Adrenal gland (tissue), 12 donors: Measurements from ENCODE around the gene RSPO4. TPM values are rescaled to one million over a fixed set of nuclear protein-coding genes. Genes with fewer than 3 reads are reported as not detected.

Experiments used
- DNase-seq, 7 donors: peaks; one replicate each; pipeline ENCODE4 v3.0.0-alpha.2; 2019 to 2020
- H3K27ac ChIP-seq, 5 donors: fragments of 200-600 bp; sonication (generic) in 4 of 5; 1 replicate in 3 of 5; 2 replicates in 2 of 5; pipeline versions ENCODE4 v1.5.1 to v1.8.0; 2016 to 2020; ENCODE audit warnings: mild to moderate bottlenecking in 1 of 5
- H3K27me3 ChIP-seq: fragments of 200-600 bp; 2 replicates; pipeline ENCODE4 v1.8.0; 2021
- H3K36me3 ChIP-seq, 2 donors: fragments of 200-600 bp; replicated peaks in 1 of 2; 1 replicate in 1 of 2; 2 replicates in 1 of 2; pipeline versions ENCODE4 v1.5.1 to v1.8.0; 2018 to 2022
- H3K4me1 ChIP-seq, 2 donors: fragments of 200-600 bp; replicated peaks in 1 of 2; 1 replicate in 1 of 2; 2 replicates in 1 of 2; pipeline versions ENCODE4 v1.5.1 to v1.8.0; 2018 to 2021
- H3K4me3 ChIP-seq, 4 donors: fragments of 200-600 bp; sonication (generic) in 3 of 4; one replicate each; pipeline ENCODE4 v1.5.1; 2016 to 2018
- H3K9me3 ChIP-seq, 3 donors: fragments of 200-600 bp; sonication (generic) in 1 of 3; replicated peaks in 1 of 3; 1 replicate in 2 of 3; 2 replicates in 1 of 3; pipeline versions ENCODE4 v1.5.1 to v1.8.0; 2016 to 2021
- POLR2A ChIP-seq, 2 donors: fragments of 450-650 bp; IDR thresholded peaks; one replicate each; pipeline ENCODE4 v1.6.1; 2017; ENCODE audit warnings: antibody characterized with exemption in 2 of 2, mild to moderate bottlenecking in 2 of 2, moderate library complexity in 1 of 2
- WGBS, 4 donors: extraction: QIAGEN DNeasy Blood & Tissue Kit in 2 of 4; methylation state at CpG; one replicate each; pipeline versions ENCODE4 v1.1.5 to v1.1.7; 2013 to 2017; 5-methylcytosine and 5-hydroxymethylcytosine counted together
- intact Hi-C, 2 donors: fragments of 100-400 bp; cut with DNase I; formaldehyde crosslinking; loops; one replicate each; pipeline versions ENCODE4 v1.14.1 to v1.15.0; 2022 to 2023
- polyA plus RNA-seq, 3 donors: library from polyadenylated mRNA; stranded (reverse); fragments of 200-250 nt in 2 of 3; fragments of 350-450 nt in 1 of 3; fragmentation: Illumina TruSeq in 1 of 3; extraction: RNeasy Lipid Tissue Mini Kit (QIAGEN cat#74804) in 1 of 3; gene quantifications; one replicate each; pipeline ENCODE4 v1.2.3, GENCODE V29; 2013 to 2014
- total RNA-seq, 9 donors: library from RNA; depleted of rRNA in 4 of 9; stranded (reverse); fragments of >200 nt in 4 of 9; fragments of 120-200 nt in 1 of 9; fragmentation: NEBNext Ultra II Directional in 1 of 9; extraction: Animal tissue kit (Norgen Biotek cat#: 25700) in 1 of 9; gene quantifications; one replicate each; pipeline versions ENCODE4 v1.1.0 to v1.2.4, GENCODE V29; 2013 to 2023
- TF ChIP-seq, protein P1 (sequence below), 6 experiments: fragments of 450-650 bp in 4 of 6; fragments of 200-600 bp in 2 of 6; sonication (generic) in 1 of 6; IDR thresholded peaks; 1 replicate in 5 of 6; 2 replicates in 1 of 6; pipeline versions ENCODE4 v1.5.1 to v1.8.0; 2016 to 2021; ENCODE audit warnings: antibody characterized with exemption in 6 of 6, mild to moderate bottlenecking in 2 of 6, moderate library complexity in 1 of 6
- donor health status: healthy with polysubstance abuse.
- donor health status: Bipolar disorder and iron deficiency.
- donor health status: DM: yes; HTN: yes; CAD: no.
- donor health status: DM: no; HTN: no; CAD: no.
- donor health status: DM: no; HTN: no; CAD: no.
- donor health status: DM: yes; HTN: yes; CAD: no.

Gene RSPO4
- total and polyA plus RNA-seq, 12 donors, result 0.06 to 0.64 (median 0.20) TPM; not detected in 5

DNA sequence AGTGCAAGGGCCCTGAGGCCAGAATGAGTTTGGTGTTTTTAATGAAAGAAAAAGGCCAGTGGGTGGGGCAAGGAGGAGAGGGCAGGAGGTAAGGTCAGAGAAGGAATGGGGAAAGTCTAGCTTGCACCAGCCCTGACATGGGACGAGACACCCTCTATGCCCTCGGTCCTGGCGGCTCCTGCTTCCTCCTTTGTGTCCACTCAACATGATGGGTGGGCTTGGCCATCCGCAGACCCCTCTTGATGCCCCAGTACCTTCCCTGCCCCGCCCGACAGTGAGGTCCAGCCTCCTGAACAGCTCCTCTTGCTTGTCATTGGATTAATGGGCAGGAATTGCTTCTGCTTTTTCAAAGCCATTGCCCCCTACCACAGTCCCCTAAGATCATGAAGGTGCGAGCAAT lies 52.4 kb downstream of the RSPO4 start:
- Histone ChIP-seq H3K27ac (no peak overlapping the region), H3K4me1 (no peaks in the 10 kb centered on the region), H3K36me3 (no peaks in the 10 kb centered on the region), H3K9me3 (no peaks in the 10 kb centered on the region), H3K27me3 (peaks cover 6% of the 10 kb centered on the region), H3K4me3 (no peak overlapping the region)
- intact Hi-C loops, result no loop called here
- 84 to 92% (median 88%) methylated on average over 7 of the region's 7 CpGs for WGBS, 4 donors
- no peak for DNase-seq
- TF ChIP-seq POLR2A (IDR thresholded peaks at IDR 0.05), result no peak
- TF ChIP-seq, protein P1, sequence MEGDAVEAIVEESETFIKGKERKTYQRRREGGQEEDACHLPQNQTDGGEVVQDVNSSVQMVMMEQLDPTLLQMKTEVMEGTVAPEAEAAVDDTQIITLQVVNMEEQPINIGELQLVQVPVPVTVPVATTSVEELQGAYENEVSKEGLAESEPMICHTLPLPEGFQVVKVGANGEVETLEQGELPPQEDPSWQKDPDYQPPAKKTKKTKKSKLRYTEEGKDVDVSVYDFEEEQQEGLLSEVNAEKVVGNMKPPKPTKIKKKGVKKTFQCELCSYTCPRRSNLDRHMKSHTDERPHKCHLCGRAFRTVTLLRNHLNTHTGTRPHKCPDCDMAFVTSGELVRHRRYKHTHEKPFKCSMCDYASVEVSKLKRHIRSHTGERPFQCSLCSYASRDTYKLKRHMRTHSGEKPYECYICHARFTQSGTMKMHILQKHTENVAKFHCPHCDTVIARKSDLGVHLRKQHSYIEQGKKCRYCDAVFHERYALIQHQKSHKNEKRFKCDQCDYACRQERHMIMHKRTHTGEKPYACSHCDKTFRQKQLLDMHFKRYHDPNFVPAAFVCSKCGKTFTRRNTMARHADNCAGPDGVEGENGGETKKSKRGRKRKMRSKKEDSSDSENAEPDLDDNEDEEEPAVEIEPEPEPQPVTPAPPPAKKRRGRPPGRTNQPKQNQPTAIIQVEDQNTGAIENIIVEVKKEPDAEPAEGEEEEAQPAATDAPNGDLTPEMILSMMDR (IDR thresholded peaks at IDR 0.05), result no peak

DNA sequence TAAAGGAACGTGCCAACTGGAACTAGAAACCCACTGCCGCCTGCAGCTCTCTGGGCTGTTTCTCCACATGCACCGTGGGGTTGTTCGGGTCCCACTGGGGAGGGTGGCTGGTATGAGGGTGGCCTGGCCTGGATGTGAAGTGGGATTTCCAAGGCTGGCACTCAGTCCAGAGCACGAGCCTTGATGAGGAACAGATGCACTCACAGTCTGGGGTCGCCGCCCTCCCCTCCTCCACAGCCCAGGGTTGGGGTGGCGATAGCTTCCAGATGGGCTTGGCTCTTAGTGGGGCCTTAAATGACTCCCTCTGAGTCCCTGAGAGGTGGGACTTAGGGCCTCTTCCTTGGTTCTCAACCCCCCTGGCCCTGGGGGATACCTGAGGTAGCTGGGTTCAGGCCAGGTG lies 55.3 kb downstream of the RSPO4 start:
- 71 to 80% (median 78%) methylated on average over 2 to 8 of the region's 8 CpGs for WGBS, 4 donors
- no peak for DNase-seq
- no peaks in the 10 kb centered on the region for H3K4me1 ChIP-seq
- no peak overlapping the region for H3K27ac ChIP-seq
- H3K36me3 ChIP-seq, result no peaks in the 10 kb centered on the region
- H3K4me3 ChIP-seq, result no peak overlapping the region
- intact Hi-C loops, result no loop called here
- TF ChIP-seq, protein P1 (IDR thresholded peaks at IDR 0.05), result no peak
- peaks cover 6% of the 10 kb centered on the region for H3K27me3 ChIP-seq
- H3K9me3 ChIP-seq, result no peaks in the 10 kb centered on the region

DNA sequence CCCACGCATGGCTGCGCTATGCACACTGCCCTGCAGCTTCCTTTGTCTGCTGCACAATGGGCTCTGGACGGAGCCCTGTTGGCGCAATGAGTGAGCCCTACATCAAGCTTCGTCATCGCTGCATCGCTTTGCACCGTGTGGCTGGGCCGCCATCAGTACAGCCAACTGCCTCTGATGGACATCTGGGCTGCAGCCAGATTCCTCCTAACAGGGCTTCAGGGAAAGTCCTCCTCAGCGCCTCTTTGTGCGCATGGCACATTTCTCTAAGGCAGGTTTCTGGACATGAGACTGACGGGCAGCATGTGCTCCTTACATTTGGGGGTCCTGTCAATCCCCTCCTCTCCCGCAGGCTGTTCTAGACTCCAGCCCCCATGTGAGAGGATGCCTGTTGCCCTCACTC lies 56.3 kb downstream of the RSPO4 start:
- H3K4me3 ChIP-seq, result no peak overlapping the region
- peaks cover 6% of the 10 kb centered on the region for H3K27me3 ChIP-seq
- no peaks in the 10 kb centered on the region for H3K9me3 ChIP-seq
- intact Hi-C loops, result no loop called here
- 85 to 91% (median 87%) methylated on average over 13 of the region's 13 CpGs for WGBS, 4 donors
- TF ChIP-seq, protein P1 (IDR thresholded peaks at IDR 0.05), result no peak
- no peak for TF ChIP-seq POLR2A (IDR thresholded peaks at IDR 0.05)
- H3K27ac ChIP-seq, result no peak overlapping the region
- no peaks in the 10 kb centered on the region for H3K4me1 ChIP-seq
- no peaks in the 10 kb centered on the region for H3K36me3 ChIP-seq
- no peak for DNase-seq

DNA sequence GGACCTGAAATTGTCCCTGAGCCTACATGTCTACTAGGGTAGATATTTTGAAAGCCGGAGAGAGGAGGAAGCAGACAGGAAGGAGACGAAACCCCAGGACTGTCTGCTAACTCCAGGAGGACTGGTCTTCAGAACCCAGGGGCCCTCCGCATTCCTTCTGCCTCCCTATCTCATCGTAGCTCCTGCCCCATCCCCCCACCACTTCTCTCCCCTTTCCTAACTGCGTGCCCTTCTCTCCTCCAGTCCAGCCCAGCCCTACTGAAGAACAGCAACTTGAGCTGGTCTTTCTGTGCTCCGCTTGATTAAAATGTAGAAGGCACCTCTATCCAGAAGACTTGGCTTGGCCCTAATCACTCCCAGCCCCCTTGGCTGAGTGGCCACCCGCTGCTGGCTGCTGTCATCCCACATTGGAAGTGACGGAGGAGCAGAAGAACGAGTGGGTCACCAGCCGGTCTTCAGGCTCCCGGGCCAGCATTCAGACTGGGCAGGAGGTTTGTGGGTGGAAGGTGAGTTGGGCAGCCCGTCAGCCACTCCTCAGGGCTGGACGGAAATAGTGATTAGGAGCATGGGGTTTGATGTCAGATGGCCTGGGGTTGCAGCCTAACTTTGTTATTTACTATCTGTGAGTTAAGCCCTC lies 57.2 kb downstream of the RSPO4 start:
- Histone ChIP-seq H3K4me1 (no peaks in the 10 kb centered on the region), H3K27ac (no peak overlapping the region), H3K27me3 (peaks cover 6% of the 10 kb centered on the region), H3K36me3 (no peaks in the 10 kb centered on the region), H3K4me3 (no peak overlapping the region), H3K9me3 (no peaks in the 10 kb centered on the region)
- no peak for DNase-seq
- WGBS, 4 donors, result 65 to 75% (median 68%) methylated on average over 13 of the region's 13 CpGs
- TF ChIP-seq, protein P1 (IDR thresholded peaks at IDR 0.05), result no peak
- no peak for TF ChIP-seq POLR2A (IDR thresholded peaks at IDR 0.05)
- intact Hi-C loops, result no loop called here
